EH (cell line): ENCODE measurements around the gene GALNS.
A peak's percentile ranks its signal among the peaks of the same experiment; 100 is the strongest.
"Not testable (repeated sequence)": the region's sequence is repeated elsewhere in the genome, so short reads cannot be mapped to it uniquely, and the experiment has no call there.

Source experiments
- DNase-seq: peaks from one replicate; pipeline ENCODE4 v3.0.0-alpha.2; 2015; ENCODE audit warnings: low read depth

GALNS gene

GRCh38 chr16:88889702-88890352, 33.1 kb upstream of the GALNS start:
- DNase-seq, result not testable (repeated sequence)

GRCh38 chr16:88888461-88889387, 32.0 kb upstream of the GALNS start:
- no peak for DNase-seq

- no peak for DNase-seq
Observed at GRCh38 chr16:88888057-88888456, 31.3 kb upstream of the GALNS start.

GRCh38 chr16:88886845-88887521, 30.2 kb upstream of the GALNS start:
- DNase-seq, result peak; percentile 21

- DNase-seq, result no peak
Observed at GRCh38 chr16:88886420-88886844, 29.7 kb upstream of the GALNS start.

GRCh38 chr16:88885693-88886280, 29.0 kb upstream of the GALNS start:
- DNase-seq, result no peak

GRCh38 chr16:88884569-88885271, 28.0 kb upstream of the GALNS start:
- DNase-seq, result no peak

GRCh38 chr16:88883946-88884345, 27.2 kb upstream of the GALNS start:
- no peak for DNase-seq

GRCh38 chr16:88883117-88883895, 26.6 kb upstream of the GALNS start:
- DNase-seq, result no peak

- DNase-seq, result no peak
Observed at GRCh38 chr16:88882358-88883030, 25.7 kb upstream of the GALNS start.

GRCh38 chr16:88881675-88882357, 25.1 kb upstream of the GALNS start:
- DNase-seq, result no peak

- DNase-seq, result no peak
Observed at GRCh38 chr16:88881007-88881615, 24.4 kb upstream of the GALNS start.

GRCh38 chr16:88880226-88881006, 23.7 kb upstream of the GALNS start:
- no peak for DNase-seq

- no peak for DNase-seq
Observed at GRCh38 chr16:88879788-88880055, 23.0 kb upstream of the GALNS start.

- DNase-seq, result no peak
Observed at GRCh38 chr16:88878967-88879787, 22.4 kb upstream of the GALNS start.

- DNase-seq, result no peak
Observed at GRCh38 chr16:88878356-88878755, 21.6 kb upstream of the GALNS start.

GRCh38 chr16:88877564-88878289, 21.0 kb upstream of the GALNS start:
- no peak for DNase-seq
